Esophagus (tissue), 2 donors: ENCODE measurements around the gene GNG13. TPM values are rescaled to one million over a fixed set of nuclear protein-coding genes. Genes with fewer than 3 reads are reported as not detected.
"Not testable (repeated sequence)": the region's sequence is repeated elsewhere in the genome, so short reads cannot be mapped to it uniquely, and the experiment has no call there.

Source experiments
- H3K27ac ChIP-seq, 2 donors: one replicate each; pipeline ENCODE4 v1.5.1; 2013; ENCODE audit warnings: low read depth in 2 of 2, mild to moderate bottlenecking in 2 of 2, inconsistent platforms in 1 of 2, low read length in 1 of 2, moderate library complexity in 1 of 2
- H3K27me3 ChIP-seq, 2 donors: one replicate each; pipeline ENCODE4 v1.6.1; 2013; ENCODE audit warnings: low read length in 2 of 2, control low read depth in 1 of 2, mild to moderate bottlenecking in 1 of 2; ENCODE audit not compliant: insufficient read depth in 2 of 2, control insufficient read depth in 1 of 2
- H3K36me3 ChIP-seq, 2 donors: one replicate each; pipeline ENCODE4 v1.6.1; 2013; ENCODE audit warnings: low read length in 1 of 2; ENCODE audit not compliant: control insufficient read depth in 2 of 2, insufficient read depth in 2 of 2
- H3K4me1 ChIP-seq, 2 donors: one replicate each; pipeline ENCODE4 v1.6.1; 2013; ENCODE audit warnings: low read length in 1 of 2; ENCODE audit not compliant: control insufficient read depth in 2 of 2, insufficient read depth in 2 of 2
- H3K4me3 ChIP-seq, 2 donors: one replicate each; pipeline ENCODE4 v1.5.1; 2013; ENCODE audit warnings: low read length in 2 of 2, mild to moderate bottlenecking in 2 of 2, low read depth in 1 of 2, moderate library complexity in 1 of 2
- H3K9me3 ChIP-seq, 2 donors: one replicate each; pipeline ENCODE4 v1.6.1; 2013; ENCODE audit warnings: mild to moderate bottlenecking in 2 of 2, low read depth in 1 of 2, low read length in 1 of 2, moderate library complexity in 1 of 2; ENCODE audit not compliant: control insufficient read depth in 2 of 2, insufficient read depth in 1 of 2
- WGBS, 2 donors: extraction: QIAGEN DNeasy Blood & Tissue Kit; methylation state at CpG; one replicate each; pipeline ENCODE4 v1.1.7; 2013; 5-methylcytosine and 5-hydroxymethylcytosine counted together
- polyA plus RNA-seq, 2 donors: library from polyadenylated mRNA; stranded (reverse); fragments of 200-250 nt; gene quantifications; one replicate each; pipeline ENCODE4 v1.2.3, GENCODE V29; 2013
- donor health status: healthy with polysubstance abuse.
- donor health status: Bipolar disorder and iron deficiency.

GNG13 gene
- polyA plus RNA-seq, 2 donors = not detected

GRCh38 chr16:842061-842476 lies 41.5 kb upstream of the GNG13 start:
- 55 to 65% methylated on average over 17 to 19 of the region's 19 CpGs for WGBS, 2 donors
- H3K4me1 ChIP-seq = no peaks in the 10 kb centered on the region
- H3K9me3 ChIP-seq = no peaks in the 10 kb centered on the region
- no peak overlapping the region for H3K4me3 ChIP-seq
- H3K36me3 ChIP-seq = no peaks in the 10 kb centered on the region
- no peaks in the 10 kb centered on the region for H3K27me3 ChIP-seq
- H3K27ac ChIP-seq = no peak overlapping the region

GRCh38 chr16:841455-842060 lies 41.0 kb upstream of the GNG13 start:
- no peak overlapping the region for H3K27ac ChIP-seq
- WGBS, 2 donors = 76 to 83% methylated on average over 27 of the region's 27 CpGs
- H3K36me3 ChIP-seq = no peaks in the 10 kb centered on the region
- H3K27me3 ChIP-seq = no peaks in the 10 kb centered on the region
- no peaks in the 10 kb centered on the region for H3K4me1 ChIP-seq
- H3K4me3 ChIP-seq = no peak overlapping the region
- H3K9me3 ChIP-seq = peaks cover 0 to 3% of the 10 kb centered on the region in 2 donors

- H3K27me3 ChIP-seq = no peaks in the 10 kb centered on the region
- H3K9me3 ChIP-seq = peaks cover 0 to 5% of the 10 kb centered on the region in 2 donors
- H3K4me1 ChIP-seq = no peaks in the 10 kb centered on the region
- H3K27ac ChIP-seq = no peak overlapping the region
- no peak overlapping the region for H3K4me3 ChIP-seq
- 65 to 72% methylated on average over 33 to 34 of the region's 34 CpGs for WGBS, 2 donors
- no peaks in the 10 kb centered on the region for H3K36me3 ChIP-seq
Observed at GRCh38 chr16:840561-841454, 40.3 kb upstream of the GNG13 start.

GRCh38 chr16:839643-840408 lies 39.3 kb upstream of the GNG13 start:
- no peaks in the 10 kb centered on the region for H3K27me3 ChIP-seq
- 64 to 69% methylated on average over 24 of the region's 24 CpGs for WGBS, 2 donors
- no peak overlapping the region for H3K4me3 ChIP-seq
- no peaks in the 10 kb centered on the region for H3K36me3 ChIP-seq
- no peak overlapping the region for H3K27ac ChIP-seq
- no peaks in the 10 kb centered on the region for H3K4me1 ChIP-seq
- peaks cover 0 to 11% of the 10 kb centered on the region in 2 donors for H3K9me3 ChIP-seq

- Histone ChIP-seq H3K27me3 (no peaks in the 10 kb centered on the region), H3K27ac (no peak overlapping the region), H3K9me3 (peaks cover 0 to 11% of the 10 kb centered on the region in 2 donors), H3K4me3 (no peak overlapping the region), H3K36me3 (no peaks in the 10 kb centered on the region), H3K4me1 (no peaks in the 10 kb centered on the region)
- 84 to 85% methylated on average over 14 of the region's 14 CpGs for WGBS, 2 donors
Observed at GRCh38 chr16:838741-839140, 38.2 kb upstream of the GNG13 start.

- 88 to 94% methylated on average over 3 of the region's 3 CpGs for WGBS, 2 donors
Observed at GRCh38 chr16:836822-837221, 36.3 kb upstream of the GNG13 start.

GRCh38 chr16:836221-836620 lies 35.7 kb upstream of the GNG13 start:
- WGBS, 2 donors = 91 to 94% methylated on average over 4 of the region's 4 CpGs
- H3K27me3 ChIP-seq = peaks cover 0 to 2% of the 10 kb centered on the region in 2 donors
- no peak overlapping the region for H3K4me3 ChIP-seq
- H3K36me3 ChIP-seq = no peaks in the 10 kb centered on the region
- H3K9me3 ChIP-seq = peaks cover 3 to 11% of the 10 kb centered on the region in 2 donors
- no peak overlapping the region for H3K27ac ChIP-seq
- H3K4me1 ChIP-seq = no peaks in the 10 kb centered on the region

More at GRCh38 chr16:836822-837221, 36.3 kb upstream of the GNG13 start:
- peaks cover 0 to 11% of the 10 kb centered on the region in 2 donors for H3K9me3 ChIP-seq
- not testable (repeated sequence) for H3K36me3 ChIP-seq, H3K4me3 ChIP-seq, H3K27me3 ChIP-seq, H3K27ac ChIP-seq, H3K4me1 ChIP-seq

- no peak overlapping the region for H3K4me3 ChIP-seq
- no peak overlapping the region for H3K27ac ChIP-seq
- peaks cover 0 to 2% of the 10 kb centered on the region in 2 donors for H3K27me3 ChIP-seq
- H3K9me3 ChIP-seq = peaks cover 3 to 11% of the 10 kb centered on the region in 2 donors
- H3K4me1 ChIP-seq = no peaks in the 10 kb centered on the region
- 89 to 94% methylated on average over 10 of the region's 10 CpGs for WGBS, 2 donors
- H3K36me3 ChIP-seq = no peaks in the 10 kb centered on the region
Observed at GRCh38 chr16:835373-835772, 34.8 kb upstream of the GNG13 start.

- no peak overlapping the region for H3K27ac ChIP-seq
- no peaks in the 10 kb centered on the region for H3K4me1 ChIP-seq
- no peak overlapping the region for H3K4me3 ChIP-seq
- H3K36me3 ChIP-seq = no peaks in the 10 kb centered on the region
- 79 to 83% methylated on average over 14 of the region's 14 CpGs for WGBS, 2 donors
- peaks cover 7 to 11% of the 10 kb centered on the region in 2 donors for H3K9me3 ChIP-seq
- peaks cover 0 to 2% of the 10 kb centered on the region in 2 donors for H3K27me3 ChIP-seq
Observed at GRCh38 chr16:833411-833810, 32.9 kb upstream of the GNG13 start.
